SK-N-SH (cell line): ENCODE results near the gene PIK3CA.
"Not testable (repeated sequence)": the region's sequence is repeated elsewhere in the genome, so short reads cannot be mapped to it uniquely, and the experiment has no call there.

ENCODE experiments used
- CTCF ChIP-seq: fragments of 200-600 bp; sonication (generic); IDR thresholded peaks from 2 replicates; pipeline ENCODE4 v1.6.1; 2017; ENCODE audit warnings: antibody characterized with exemption, mild to moderate bottlenecking, moderate library complexity
- EP300 ChIP-seq, 2 experiments: IDR thresholded peaks; 2 replicates each; pipeline versions ENCODE4 v1.4.0 to v1.6.1; 2012; ENCODE audit warnings: borderline replicate concordance in 1 of 2, low read depth in 1 of 2, low read length in 1 of 2
- EZH2phosphoT487 ChIP-seq: fragments of 200-600 bp; sonication (generic); IDR thresholded peaks from 2 replicates; pipeline ENCODE4 v1.6.1; 2017; ENCODE audit warnings: low read depth, mixed run types, mild to moderate bottlenecking, antibody characterized with exemption, moderate library complexity, borderline replicate concordance
- MAX ChIP-seq: IDR thresholded peaks from 2 replicates; pipeline ENCODE4 v1.4.0; 2012; ENCODE audit warnings: low read depth
- NFIC ChIP-seq: IDR thresholded peaks from 2 replicates; pipeline ENCODE4 v1.4.0; 2012; ENCODE audit warnings: borderline replicate concordance
- PBX3 ChIP-seq: IDR thresholded peaks from 2 replicates; pipeline ENCODE4; 2012
- POLR2AphosphoS5 ChIP-seq: IDR thresholded peaks from 2 replicates; pipeline ENCODE4 v1.6.1; 2012; ENCODE audit warnings: low read depth, low read length
- RAD21 ChIP-seq: IDR thresholded peaks from 2 replicates; pipeline ENCODE4 v1.6.1; 2012; ENCODE audit warnings: mild to moderate bottlenecking, low read length
- RCOR1 ChIP-seq: fragments of 150-350 bp; IDR thresholded peaks from 2 replicates; pipeline ENCODE4 v1.6.1; 2017; ENCODE audit warnings: antibody characterized with exemption, low read length
- RFX5 ChIP-seq: IDR thresholded peaks from 2 replicates; pipeline ENCODE4 v1.6.1; 2012; ENCODE audit warnings: mild to moderate bottlenecking, improper control_type of control experiment, low read length
- RXRA ChIP-seq: IDR thresholded peaks from 2 replicates; pipeline ENCODE4 v1.4.0; 2012; ENCODE audit warnings: low read depth, mild to moderate bottlenecking, borderline replicate concordance
- SIN3A ChIP-seq: IDR thresholded peaks from 2 replicates; pipeline ENCODE4 v1.6.1; 2012; ENCODE audit warnings: low read depth, mild to moderate bottlenecking, low read length, moderate library complexity, borderline replicate concordance
- TAF1 ChIP-seq: IDR thresholded peaks from 2 replicates; pipeline ENCODE4 v1.6.1; 2012; ENCODE audit warnings: low read depth, mild to moderate bottlenecking, low read length, moderate library complexity, borderline replicate concordance
- USF2 ChIP-seq: fragments of 150-350 bp; IDR thresholded peaks from 2 replicates; pipeline ENCODE4 v1.6.1; 2017; ENCODE audit warnings: antibody characterized with exemption, low read length, low read depth, borderline replicate concordance

- not testable (repeated sequence) for TF ChIP-seq CTCF; MAX; USF2; RXRA; RAD21; TAF1; EZH2phosphoT487; SIN3A; EP300 (IDR thresholded peaks at IDR 0.05; ENCODE audit: borderline replicate concordance in 1 of 2, low read depth in 1 of 2, low read length in 1 of 2); RCOR1; NFIC; PBX3; POLR2AphosphoS5; RFX5
These were observed 126.3 kb downstream of the PIK3CA start for GRCh38 chr3:179274434-179274833.
